Sigmoid colon (tissue), 7 donors: ENCODE measurements around the gene CAMSAP3. TPM values are rescaled to one million over a fixed set of nuclear protein-coding genes. Genes with fewer than 3 reads are reported as not detected.

Experiments
- DNase-seq: peaks from one replicate; pipeline ENCODE4 v3.0.0-alpha.2; 2019
- H3K27ac ChIP-seq, 4 donors: fragments of 200-600 bp; sonication (generic); one replicate each; pipeline ENCODE4 v1.5.1; 2016 to 2019; ENCODE audit warnings: mild to moderate bottlenecking in 1 of 4
- H3K27me3 ChIP-seq, 3 donors: fragments of 200-600 bp; sonication (generic); one replicate each; pipeline ENCODE4 v1.5.1; 2019; ENCODE audit warnings: mild to moderate bottlenecking in 1 of 3
- H3K36me3 ChIP-seq, 4 donors: fragments of 200-600 bp; sonication (generic); one replicate each; pipeline ENCODE4 v1.5.1; 2016 to 2019
- H3K4me1 ChIP-seq, 4 donors: fragments of 200-600 bp; sonication (generic); one replicate each; pipeline ENCODE4 v1.5.1; 2017 to 2019
- H3K4me3 ChIP-seq, 4 donors: fragments of 200-600 bp; sonication (generic); one replicate each; pipeline ENCODE4 v1.5.1; 2017 to 2019; ENCODE audit warnings: mild to moderate bottlenecking in 2 of 4, moderate library complexity in 1 of 4
- H3K9me3 ChIP-seq, 4 donors: fragments of 200-600 bp in 3 of 4; sonication (generic) in 3 of 4; one replicate each; pipeline versions ENCODE4 v1.5.1 to v1.6.1; 2013 to 2019
- EP300 ChIP-seq, 4 donors: sonication (generic); formaldehyde crosslinking; IDR thresholded peaks; one replicate each; pipeline ENCODE4 v1.6.1; 2017; ENCODE audit warnings: antibody characterized with exemption in 4 of 4
- POLR2A ChIP-seq, 2 donors: fragments of 450-650 bp; IDR thresholded peaks; one replicate each; pipeline ENCODE4 v1.6.1; 2016; ENCODE audit warnings: antibody characterized with exemption in 2 of 2, mild to moderate bottlenecking in 2 of 2, moderate library complexity in 2 of 2
- POLR2AphosphoS5 ChIP-seq, 4 donors: sonication (generic); formaldehyde crosslinking; IDR thresholded peaks; one replicate each; pipeline ENCODE4 v1.6.1; 2017; ENCODE audit warnings: antibody characterized with exemption in 4 of 4
- WGBS, 2 donors: extraction: QIAGEN DNeasy Blood & Tissue Kit; methylation state at CpG; one replicate each; pipeline ENCODE4 v1.1.7; 2013; 5-methylcytosine and 5-hydroxymethylcytosine counted together
- intact Hi-C: fragments of 100-400 bp; cut with DNase I; formaldehyde crosslinking; loops from one replicate; pipeline ENCODE4 v1.15.1; 2023
- polyA plus RNA-seq, 3 donors: library from polyadenylated mRNA; stranded (reverse); fragments of 200-250 nt; gene quantifications; one replicate each; pipeline ENCODE4 v1.2.3, GENCODE V29; 2013
- total RNA-seq, 4 donors: library from RNA; depleted of rRNA; stranded (reverse); fragments of >200 nt; gene quantifications; one replicate each; pipeline ENCODE4 v1.1.0, GENCODE V29; 2016
- TF ChIP-seq, protein P1 (sequence below), 4 experiments: fragments of 450-650 bp in 3 of 4; fragments of 200-600 bp in 1 of 4; IDR thresholded peaks; one replicate each; pipeline ENCODE4 v1.5.1; 2016 to 2019; ENCODE audit warnings: antibody characterized with exemption in 4 of 4, mild to moderate bottlenecking in 3 of 4, moderate library complexity in 2 of 4
- donor health status: healthy with polysubstance abuse.
- donor health status: Bipolar disorder and iron deficiency.
- donor health status: healthy.

CAMSAP3 gene
- total and polyA plus RNA-seq, 7 donors: under 0.01 to 37.2 (median 7.9) TPM; not detected in 1

GRCh38 chr19:7639863-7640348 lies 44.2 kb downstream of the CAMSAP3 start:
- Histone ChIP-seq H3K9me3 (no peaks in the 10 kb centered on the region), H3K36me3 (no peaks in the 10 kb centered on the region), H3K4me3 (no peak overlapping the region), H3K27ac (no peak overlapping the region), H3K4me1 (peaks cover 0 to 6% (median 1%) of the 10 kb centered on the region in 4 donors), H3K27me3 (peaks cover 0 to 56% (median 55%) of the 10 kb centered on the region in 3 donors)
- intact Hi-C loops: no loop called here
- no peak for TF ChIP-seq EP300 (IDR thresholded peaks at IDR 0.05)
- TF ChIP-seq POLR2AphosphoS5 (IDR thresholded peaks at IDR 0.05): no peak
- TF ChIP-seq POLR2A (IDR thresholded peaks at IDR 0.05): no peak
- TF ChIP-seq, protein P1, sequence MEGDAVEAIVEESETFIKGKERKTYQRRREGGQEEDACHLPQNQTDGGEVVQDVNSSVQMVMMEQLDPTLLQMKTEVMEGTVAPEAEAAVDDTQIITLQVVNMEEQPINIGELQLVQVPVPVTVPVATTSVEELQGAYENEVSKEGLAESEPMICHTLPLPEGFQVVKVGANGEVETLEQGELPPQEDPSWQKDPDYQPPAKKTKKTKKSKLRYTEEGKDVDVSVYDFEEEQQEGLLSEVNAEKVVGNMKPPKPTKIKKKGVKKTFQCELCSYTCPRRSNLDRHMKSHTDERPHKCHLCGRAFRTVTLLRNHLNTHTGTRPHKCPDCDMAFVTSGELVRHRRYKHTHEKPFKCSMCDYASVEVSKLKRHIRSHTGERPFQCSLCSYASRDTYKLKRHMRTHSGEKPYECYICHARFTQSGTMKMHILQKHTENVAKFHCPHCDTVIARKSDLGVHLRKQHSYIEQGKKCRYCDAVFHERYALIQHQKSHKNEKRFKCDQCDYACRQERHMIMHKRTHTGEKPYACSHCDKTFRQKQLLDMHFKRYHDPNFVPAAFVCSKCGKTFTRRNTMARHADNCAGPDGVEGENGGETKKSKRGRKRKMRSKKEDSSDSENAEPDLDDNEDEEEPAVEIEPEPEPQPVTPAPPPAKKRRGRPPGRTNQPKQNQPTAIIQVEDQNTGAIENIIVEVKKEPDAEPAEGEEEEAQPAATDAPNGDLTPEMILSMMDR (IDR thresholded peaks at IDR 0.05): no peak
- no peak for DNase-seq
- 97% methylated on average over 13 of the region's 13 CpGs for WGBS, 2 donors

DNA sequence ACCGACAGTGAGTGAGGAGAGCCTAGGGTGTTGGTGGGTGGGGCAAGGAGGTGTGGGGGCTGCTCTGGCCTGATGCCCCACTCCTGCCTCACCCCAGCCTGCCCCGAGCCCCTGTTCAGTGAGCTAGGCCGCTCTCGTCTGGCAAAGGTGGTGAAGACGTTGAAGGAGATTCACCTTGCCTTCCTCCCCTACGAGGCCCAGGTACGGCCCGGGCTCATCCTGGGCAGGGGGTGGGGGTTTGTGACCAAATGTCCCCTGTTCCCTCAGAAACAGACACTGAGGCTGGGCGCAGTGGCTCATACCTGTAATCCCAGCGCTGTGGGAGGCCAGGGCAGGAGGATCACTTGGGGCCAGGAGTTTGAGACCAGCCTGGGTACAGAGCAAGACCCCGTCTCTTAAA lies 45.1 kb downstream of the CAMSAP3 start:
- TF ChIP-seq POLR2A (IDR thresholded peaks at IDR 0.05) (no peak), EP300 (IDR thresholded peaks at IDR 0.05) (no peak), POLR2AphosphoS5 (IDR thresholded peaks at IDR 0.05) (no peak)
- TF ChIP-seq, protein P1 (IDR thresholded peaks at IDR 0.05): no peak
- Histone ChIP-seq H3K27ac (no peak overlapping the region), H3K36me3 (no peaks in the 10 kb centered on the region), H3K9me3 (no peaks in the 10 kb centered on the region), H3K4me1 (peaks cover 0 to 6% (median 1%) of the 10 kb centered on the region in 4 donors), H3K27me3 (peaks cover 0 to 61% (median 59%) of the 10 kb centered on the region in 3 donors), H3K4me3 (no peak overlapping the region)
- WGBS, 2 donors: 95% methylated on average over 11 of the region's 11 CpGs
- no peak for DNase-seq
- intact Hi-C loops: no loop called here

- intact Hi-C loops: no loop called here
- 87 to 90% methylated on average over 43 of the region's 43 CpGs for WGBS, 2 donors
Measured at GRCh38 chr19:7641290-7642276, 45.9 kb downstream of the CAMSAP3 start.

DNA sequence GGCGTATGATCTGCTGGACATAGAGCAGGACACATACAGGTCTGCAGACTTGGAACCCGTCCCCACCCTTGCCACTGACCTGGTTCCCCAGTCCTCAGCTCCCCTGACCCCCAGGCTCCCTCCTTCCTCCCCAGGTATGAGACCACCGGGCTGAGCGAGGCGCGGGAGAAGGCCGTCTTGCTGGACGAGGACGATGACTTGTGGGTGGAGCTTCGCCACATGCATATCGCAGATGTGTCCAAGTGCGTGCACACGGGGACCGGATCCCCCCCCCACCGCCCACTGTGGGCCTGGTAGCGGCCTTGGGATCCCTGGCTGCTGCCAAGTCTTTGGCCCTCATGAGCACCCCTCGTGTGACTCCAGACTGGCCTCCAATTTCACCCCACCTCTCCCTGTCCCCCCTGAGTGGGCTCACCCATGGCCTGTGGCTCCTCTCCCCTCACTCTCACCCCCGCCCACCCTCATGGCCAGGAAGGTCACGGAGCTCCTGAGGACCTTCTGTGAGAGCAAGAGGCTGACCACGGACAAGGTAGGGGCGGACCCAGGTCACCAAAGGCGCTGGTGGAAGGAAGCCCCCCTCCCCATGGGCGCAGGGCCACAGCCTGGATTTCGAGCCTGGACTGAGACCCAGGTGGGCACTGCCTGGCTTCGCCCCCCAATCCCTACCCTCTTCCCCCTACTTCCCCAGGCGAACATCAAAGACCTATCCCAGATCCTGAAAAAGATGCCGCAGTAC lies 46.8 kb downstream of the CAMSAP3 start:
- no peaks in the 10 kb centered on the region for H3K36me3 ChIP-seq
- TF ChIP-seq POLR2A (IDR thresholded peaks at IDR 0.05) (no peak), POLR2AphosphoS5 (IDR thresholded peaks at IDR 0.05) (no peak)
- TF ChIP-seq, protein P1 (IDR thresholded peaks at IDR 0.05): no peak

More at GRCh38 chr19:7641290-7642276, 45.9 kb downstream of the CAMSAP3 start:
- peaks cover 0 to 59% (median 51%) of the 10 kb centered on the region in 3 donors for H3K27me3 ChIP-seq
- H3K4me1 ChIP-seq: peaks cover 0 to 6% (median 1%) of the 10 kb centered on the region in 4 donors
- H3K4me3 ChIP-seq: no peak overlapping the region
- H3K9me3 ChIP-seq: no peaks in the 10 kb centered on the region
- DNase-seq: no peak
- H3K27ac ChIP-seq: no peak overlapping the region
- no peak for TF ChIP-seq POLR2A (IDR thresholded peaks at IDR 0.05)
- TF ChIP-seq POLR2AphosphoS5 (IDR thresholded peaks at IDR 0.05): no peak
- TF ChIP-seq EP300 (IDR thresholded peaks at IDR 0.05): no peak
- TF ChIP-seq, protein P1 (IDR thresholded peaks at IDR 0.05): no peak
- H3K36me3 ChIP-seq: no peaks in the 10 kb centered on the region

More for the DNA sequence above, 46.8 kb downstream of the CAMSAP3 start:
- Histone ChIP-seq H3K27me3 (peaks cover 0 to 58% (median 42%) of the 10 kb centered on the region in 3 donors), H3K4me3 (no peak overlapping the region), H3K4me1 (no peaks in the 10 kb centered on the region), H3K9me3 (no peaks in the 10 kb centered on the region), H3K27ac (no peak overlapping the region)
- intact Hi-C loops: no loop called here
- DNase-seq: no peak
- WGBS, 2 donors: 94% methylated on average over 27 of the region's 27 CpGs
